ENCODE data around the gene FBXL16.
A peak's percentile ranks its signal among the peaks of the same experiment; 100 is the strongest.

Gene FBXL16

DNA sequence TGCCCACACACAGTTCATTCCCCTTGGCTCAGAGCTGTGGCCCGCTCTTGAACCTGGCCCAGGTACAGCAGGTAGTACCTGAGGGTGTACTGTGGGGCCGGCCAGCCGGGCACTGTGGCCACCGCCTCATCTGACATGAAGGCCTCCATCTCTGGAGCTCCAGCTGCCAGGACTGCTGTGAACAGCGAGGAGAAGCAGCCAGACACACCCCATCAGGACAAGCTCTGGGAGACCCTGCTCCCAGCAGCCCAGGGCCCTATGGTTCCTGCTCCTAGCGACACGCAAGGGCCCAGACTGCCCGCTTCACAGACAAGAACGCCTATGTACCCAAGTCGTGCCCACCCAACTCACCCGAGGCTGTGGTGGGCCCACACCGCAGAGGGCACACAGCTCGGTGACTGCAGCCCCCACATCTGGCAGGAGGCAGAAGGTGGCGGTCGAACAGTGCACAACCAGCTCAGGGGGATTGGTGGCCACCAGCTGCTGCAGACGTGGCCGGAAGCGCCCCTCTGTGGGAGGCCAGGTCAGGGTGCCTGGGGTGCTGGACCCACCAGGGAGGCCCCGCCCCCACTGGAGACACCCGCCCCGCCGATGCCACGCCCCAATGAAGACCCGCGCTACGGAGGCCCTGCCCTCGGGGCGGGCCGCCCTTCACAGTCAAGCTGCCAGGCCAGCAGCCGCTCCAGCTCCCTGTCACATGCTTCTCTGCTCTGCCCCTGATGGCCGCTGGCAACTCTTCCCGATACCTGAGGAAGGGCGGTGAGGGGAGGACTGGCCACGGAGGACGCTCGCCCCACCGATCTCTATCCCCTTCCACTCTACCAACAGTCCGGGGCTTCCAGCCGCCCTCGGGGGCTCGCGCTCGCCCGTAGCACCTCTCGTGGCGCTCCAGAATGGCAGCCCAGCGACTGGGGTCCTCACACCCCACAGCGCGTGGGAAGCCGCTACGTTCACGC, 26.5 kb downstream of the FBXL16 start (continued):
- TF ChIP-seq PATZ1 (tag by site-specific recombination; IDR thresholded peaks at IDR 0.05) (peak; percentile 94), KLF8 (tag by site-specific recombination; IDR thresholded peaks at IDR 0.05) (peak; percentile 89), ZBTB20 (tag by site-specific recombination; IDR thresholded peaks at IDR 0.05) (no peak), ZNF26 (tag by site-specific recombination; IDR thresholded peaks at IDR 0.05) (no peak), ZEB2 (tag by site-specific recombination; IDR thresholded peaks at IDR 0.05) (peak; percentile 58), ZNF391 (tag by site-specific recombination; IDR thresholded peaks at IDR 0.05; ENCODE audit: borderline replicate concordance, low read depth) (peak; percentile 69; the same call in 1 of the 2 replicates), ZNF660 (tag by site-specific recombination; IDR thresholded peaks at IDR 0.05) (0 out of 2 replicates have a peak, but pooled peaks have one; percentile 30), ZBTB6 (tag by site-specific recombination; IDR thresholded peaks at IDR 0.05) (peak; percentile 71; the same call in 1 of the 2 replicates), ZNF580 (tag by site-specific recombination; IDR thresholded peaks at IDR 0.05) (no peak), IKZF3 (tag by site-specific recombination; IDR thresholded peaks at IDR 0.05) (peak; percentile 58; the same call in 1 of the 2 replicates), ZNF639 (tag by site-specific recombination; IDR thresholded peaks at IDR 0.05) (no peak), YY1 (tag by site-specific recombination; IDR thresholded peaks at IDR 0.05) (peak; percentile 62; the same call in 1 of the 2 replicates), SCRT1 (tag by site-specific recombination; IDR thresholded peaks at IDR 0.05; ENCODE audit: borderline replicate concordance) (no peak), SP2 (tag by site-specific recombination; IDR thresholded peaks at IDR 0.05) (peak; percentile 81), ZFHX2 (tag by site-specific recombination; conservative IDR thresholded peaks at IDR 0.05) (peak; percentile 73), ZNF704 (tag by site-specific recombination; IDR thresholded peaks at IDR 0.05) (no peak), ZNF777 (tag by site-specific recombination; IDR thresholded peaks at IDR 0.05; ENCODE audit: borderline replicate concordance) (no peak), ZNF394 (tag by site-specific recombination; IDR thresholded peaks at IDR 0.05; ENCODE audit: borderline replicate concordance) (peak; percentile 66), ZNF274 (IDR thresholded peaks at IDR 0.05; ENCODE audit: low read length) (no peak), ZNF274 (tag by site-specific recombination; IDR thresholded peaks at IDR 0.05; ENCODE audit: borderline replicate concordance) (no peak), ZNF239 (tag by site-specific recombination; IDR thresholded peaks at IDR 0.05) (0 out of 2 replicates have a peak, but pooled peaks have one; percentile 42), OVOL3 (tag by site-specific recombination; IDR thresholded peaks at IDR 0.05) (peak; percentile 53; the same call in 1 of the 2 replicates), ZNF169 (tag by site-specific recombination; IDR thresholded peaks at IDR 0.05) (no peak), ZFP69B (tag by site-specific recombination; IDR thresholded peaks at IDR 0.05) (peak; percentile 99), EGR2 (tag by site-specific recombination; IDR thresholded peaks at IDR 0.05; ENCODE audit: low read depth) (0 out of 2 replicates have a peak, but pooled peaks have one; percentile 12), ZNF146 (tag by site-specific recombination; IDR thresholded peaks at IDR 0.05) (no peak), ZNF843 (tag by site-specific recombination; IDR thresholded peaks at IDR 0.05) (no peak)
- TF ChIP-seq, protein P1, sequence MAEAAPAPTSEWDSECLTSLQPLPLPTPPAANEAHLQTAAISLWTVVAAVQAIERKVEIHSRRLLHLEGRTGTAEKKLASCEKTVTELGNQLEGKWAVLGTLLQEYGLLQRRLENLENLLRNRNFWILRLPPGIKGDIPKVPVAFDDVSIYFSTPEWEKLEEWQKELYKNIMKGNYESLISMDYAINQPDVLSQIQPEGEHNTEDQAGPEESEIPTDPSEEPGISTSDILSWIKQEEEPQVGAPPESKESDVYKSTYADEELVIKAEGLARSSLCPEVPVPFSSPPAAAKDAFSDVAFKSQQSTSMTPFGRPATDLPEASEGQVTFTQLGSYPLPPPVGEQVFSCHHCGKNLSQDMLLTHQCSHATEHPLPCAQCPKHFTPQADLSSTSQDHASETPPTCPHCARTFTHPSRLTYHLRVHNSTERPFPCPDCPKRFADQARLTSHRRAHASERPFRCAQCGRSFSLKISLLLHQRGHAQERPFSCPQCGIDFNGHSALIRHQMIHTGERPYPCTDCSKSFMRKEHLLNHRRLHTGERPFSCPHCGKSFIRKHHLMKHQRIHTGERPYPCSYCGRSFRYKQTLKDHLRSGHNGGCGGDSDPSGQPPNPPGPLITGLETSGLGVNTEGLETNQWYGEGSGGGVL (tag by site-specific recombination; IDR thresholded peaks at IDR 0.05) = 0 out of 2 replicates have a peak, but pooled peaks have one; percentile 5

Measured in HEK293 (cell line).